Endothelial cell of umbilical vein (primary cell): ENCODE results near the gene ALOXE3. TPM values are rescaled to one million over a fixed set of nuclear protein-coding genes. Genes with fewer than 3 reads are reported as not detected.
A peak's percentile ranks its signal among the peaks of the same experiment; 100 is the strongest.

Experiments used
- BruUV-seq: library from RNA; stranded (reverse); fragments of 400-500 nt; replicated peaks from 2 replicates; lab custom pipeline; 2021; lab: Mats Ljungman, UMichigan
- CTCF ChIA-PET: fragments of 300-600, 350-600 bp; sonication (Branson Sonifier 250); formaldehyde crosslinking; loops from one replicate; lab custom pipeline; 2021; ENCODE audit warnings: antibody characterized with exemption, inconsistent platforms; lab: Charles Lee
- POLR2A ChIA-PET: fragments of 300-600, 350-600 bp; sonication (Branson Sonifier 250); formaldehyde crosslinking; loops from one replicate; lab custom pipeline; 2021; ENCODE audit warnings: antibody characterized with exemption, inconsistent platforms; lab: Charles Lee
- DNase-seq: peaks from one replicate; pipeline ENCODE4 v3.0.0-alpha.2; 2011; ENCODE audit warnings: low read depth, low spot score
- FAIRE-seq: peaks from 2 replicates; lab custom pipeline; 2011; peaks lifted over from hg19 to GRCh38; lab: Jason Lieb, UNC
- H2AFZ ChIP-seq: 2 replicates; pipeline ENCODE4 v1.6.0; 2012; ENCODE audit warnings: low read depth, low read length, control low read depth, inconsistent platforms
- H3K27ac ChIP-seq: 2 replicates; pipeline ENCODE4 v1.5.1; 2011; ENCODE audit warnings: low read depth, mild to moderate bottlenecking, control low read depth, low read length, moderate library complexity; ENCODE audit not compliant: insufficient read depth
- H3K27me3 ChIP-seq, 2 experiments: 2 replicates each; pipeline versions ENCODE4 v1.6.0 to v1.6.1; 2011; ENCODE audit warnings: low read length in 2 of 2, mixed read lengths in 1 of 2; ENCODE audit not compliant: control insufficient read depth in 2 of 2, insufficient read depth in 2 of 2
- H3K36me3 ChIP-seq, 2 experiments: 2 replicates in 1 of 2; 3 replicates in 1 of 2; pipeline ENCODE4 v1.5.1; 2011; ENCODE audit warnings: low read length in 2 of 2, mild to moderate bottlenecking in 1 of 2, moderate library complexity in 1 of 2; ENCODE audit not compliant: control insufficient read depth in 2 of 2, insufficient read depth in 2 of 2; ENCODE audit errors: extremely low read depth in 1 of 2
- H3K4me1 ChIP-seq: 3 replicates; pipeline ENCODE4 v1.5.1; 2011; ENCODE audit warnings: mild to moderate bottlenecking, low read length; ENCODE audit not compliant: control insufficient read depth, insufficient read depth; ENCODE audit errors: extremely low read depth
- H3K4me2 ChIP-seq: 2 replicates; pipeline ENCODE4 v1.6.1; 2011; ENCODE audit warnings: low read length, control low read depth, mixed read lengths; ENCODE audit not compliant: insufficient read depth
- H3K4me3 ChIP-seq, 3 experiments: fragments of 200-600 bp in 1 of 3; sonication (generic), shearing (Covaris generic) in 1 of 3; replicated peaks in 1 of 3; 2 replicates each; pipeline ENCODE4 v1.5.1; 2011 to 2016; ENCODE audit warnings: control low read depth in 3 of 3, low read length in 3 of 3, mild to moderate bottlenecking in 2 of 3, inconsistent platforms in 1 of 3, low read depth in 1 of 3, moderate library complexity in 1 of 3; ENCODE audit not compliant: insufficient read depth in 1 of 3
- H3K79me2 ChIP-seq: 2 replicates; pipeline ENCODE4 v1.6.0; 2012; ENCODE audit warnings: low read length, inconsistent platforms; ENCODE audit not compliant: control insufficient read depth, insufficient read depth
- H3K9ac ChIP-seq: replicated peaks from 2 replicates; pipeline ENCODE3; 2011; ENCODE audit warnings: low read length, control low read depth; ENCODE audit not compliant: insufficient read depth; ENCODE audit errors: extremely low read depth
- H3K9me1 ChIP-seq: replicated peaks from 3 replicates; pipeline ENCODE4 v1.6.0; 2011; ENCODE audit warnings: mild to moderate bottlenecking, low read length; ENCODE audit not compliant: control insufficient read depth, insufficient read depth; ENCODE audit errors: extremely low read depth
- H3K9me3 ChIP-seq: replicated peaks from 2 replicates; pipeline ENCODE4 v1.5.1; 2012; ENCODE audit warnings: low read length, inconsistent platforms; ENCODE audit not compliant: control insufficient read depth, insufficient read depth
- H4K20me1 ChIP-seq: replicated peaks from 2 replicates; pipeline ENCODE3; 2011; ENCODE audit warnings: mild to moderate bottlenecking, low read length; ENCODE audit not compliant: control insufficient read depth, insufficient read depth; ENCODE audit errors: extremely low read depth
- EZH2 ChIP-seq: IDR thresholded peaks from 2 replicates; pipeline ENCODE4 v1.6.1; 2012; ENCODE audit warnings: borderline replicate concordance, low read depth, mild to moderate bottlenecking, moderate library complexity, low read length, inconsistent platforms; ENCODE audit not compliant: severe bottlenecking
- FOS ChIP-seq: IDR thresholded peaks from 2 replicates; pipeline ENCODE4 v1.6.1; 2011; ENCODE audit warnings: mild to moderate bottlenecking, low read length, moderate library complexity, borderline replicate concordance; ENCODE audit not compliant: insufficient read depth
- GATA2 ChIP-seq: IDR thresholded peaks from 2 replicates; pipeline ENCODE4 v1.7.0; 2011; ENCODE audit warnings: low read depth, mild to moderate bottlenecking, moderate library complexity, mixed read lengths, low read length; ENCODE audit not compliant: insufficient read length, insufficient read depth
- JUN ChIP-seq: IDR thresholded peaks from 2 replicates; pipeline ENCODE4 v1.6.1; 2011; ENCODE audit warnings: borderline replicate concordance, low read depth; ENCODE audit not compliant: insufficient read length, insufficient read depth
- MAX ChIP-seq: IDR thresholded peaks from 2 replicates; pipeline ENCODE4 v1.6.1; 2011; ENCODE audit not compliant: insufficient read depth, insufficient read length
- MYC ChIP-seq: IDR thresholded peaks from one replicate; pipeline ENCODE4 v1.6.1; 2011; ENCODE audit warnings: mild to moderate bottlenecking, low read depth, low read length
- POLR2A ChIP-seq: IDR thresholded peaks from 2 replicates; pipeline ENCODE4 v1.6.1; 2012; ENCODE audit warnings: low read depth, mild to moderate bottlenecking, control low read depth, low read length
- POLR2AphosphoS5 ChIP-seq: IDR thresholded peaks from 2 replicates; pipeline ENCODE4 v1.6.1; 2012; ENCODE audit warnings: low read depth, mild to moderate bottlenecking, control low read depth, low read length, moderate library complexity; ENCODE audit not compliant: insufficient read depth
- dilution Hi-C: fragments of 300-500 bp; cut with MboI; formaldehyde crosslinking; loops from one replicate; pipeline ENCODE4 v1.15.0; 2019; ENCODE audit warnings: low sequenced_read_pairs; ENCODE audit not compliant: extremely low pct_ligation_motif_present
- intact Hi-C: fragments of 100-400 bp; cut with micrococcal nuclease; formaldehyde crosslinking; loops from one replicate; pipeline ENCODE4 v1.10.0; 2022
- polyA plus RNA-seq, 4 experiments: library from polyadenylated mRNA; depleted of rRNA in 3 of 4; stranded (reverse) in 3 of 4; unstranded in 1 of 4; fragments of >200 nt; gene quantifications; 2 replicates each; pipeline versions ENCODE4 v1.2.1 to v1.2.3, GENCODE V29; 2011 to 2012; ENCODE audit warnings: missing spikeins in 1 of 4
- total RNA-seq: library from RNA; stranded (reverse); gene quantifications from 2 replicates; pipeline ENCODE4 v1.2.3, GENCODE V29; 2021

Gene ALOXE3
- total and polyA plus RNA-seq, 2 donors (not counting 3 experiments of a cell fraction or from before 2014, with no cell fraction given) = 0.01 TPM; not detected in 1

- dilution Hi-C loops = no loop called here
- FAIRE-seq (no peak), DNase-seq (peak; percentile 62)
- H3K9me3 ChIP-seq = no peaks in the 10 kb centered on the region
- H3K4me2 ChIP-seq = peak overlapping the region; percentile 82
- intact Hi-C loops = loop anchor here (1.0 kb wide), 1 partner anchor 12 kb away; no protein-coding TSS in a partner anchor
- no peaks in the 10 kb centered on the region for H3K9me1 ChIP-seq
- H3K36me3 ChIP-seq = peaks cover 2 to 32% of the 10 kb centered on the region in 2 experiments
- BruUV-seq = TSS peak; percentile 98
- H3K27ac ChIP-seq = peak overlapping the region; percentile 99
- no peaks in the 10 kb centered on the region for H4K20me1 ChIP-seq
- H3K4me3 ChIP-seq = peak overlapping the region; percentile 67 to 83 (median 69)
- TF ChIP-seq EZH2 (no peak), MYC (no peak), POLR2AphosphoS5 (no peak), FOS (no peak), POLR2A (no peak), MAX (no peak), GATA2 (no peak), JUN (no peak)
- H3K4me1 ChIP-seq = peaks cover 43% of the 10 kb centered on the region
- ChIA-PET CTCF (interaction anchor here (0.9 to 3.6 kb wide), 4 partner anchors 9 to 58 kb away, joined by 4 to 28 read pairs (median 4); no protein-coding TSS in a partner anchor), POLR2A (interaction anchor here (1.0 to 1.1 kb wide), 4 partner anchors 8 to 22 kb away, joined by 4 to 9 read pairs (median 7); no protein-coding TSS in a partner anchor)
- no peaks in the 10 kb centered on the region for H3K27me3 ChIP-seq
- peaks cover 5% of the 10 kb centered on the region for H3K79me2 ChIP-seq
- H2AFZ ChIP-seq = no peak overlapping the region
- peak overlapping the region; percentile 96 for H3K9ac ChIP-seq
Measured at GRCh38 chr17:8151641-8152111, 33.4 kb upstream of the ALOXE3 start.
